HG03442 (cell line): Measurements from ENCODE around the gene TSPAN33.
"Not testable (repeated sequence)": the region's sequence is repeated elsewhere in the genome, so short reads cannot be mapped to it uniquely, and the experiment has no call there.

ENCODE experiments used
- ATAC-seq: cut with Tn5 transposase; IDR thresholded peaks from one replicate; pipeline ENCODE4 v1.9.1; 2021; ENCODE audit warnings: mild to moderate bottlenecking, moderate library complexity; ENCODE audit not compliant: unreplicated experiment

TSPAN33 gene

DNA sequence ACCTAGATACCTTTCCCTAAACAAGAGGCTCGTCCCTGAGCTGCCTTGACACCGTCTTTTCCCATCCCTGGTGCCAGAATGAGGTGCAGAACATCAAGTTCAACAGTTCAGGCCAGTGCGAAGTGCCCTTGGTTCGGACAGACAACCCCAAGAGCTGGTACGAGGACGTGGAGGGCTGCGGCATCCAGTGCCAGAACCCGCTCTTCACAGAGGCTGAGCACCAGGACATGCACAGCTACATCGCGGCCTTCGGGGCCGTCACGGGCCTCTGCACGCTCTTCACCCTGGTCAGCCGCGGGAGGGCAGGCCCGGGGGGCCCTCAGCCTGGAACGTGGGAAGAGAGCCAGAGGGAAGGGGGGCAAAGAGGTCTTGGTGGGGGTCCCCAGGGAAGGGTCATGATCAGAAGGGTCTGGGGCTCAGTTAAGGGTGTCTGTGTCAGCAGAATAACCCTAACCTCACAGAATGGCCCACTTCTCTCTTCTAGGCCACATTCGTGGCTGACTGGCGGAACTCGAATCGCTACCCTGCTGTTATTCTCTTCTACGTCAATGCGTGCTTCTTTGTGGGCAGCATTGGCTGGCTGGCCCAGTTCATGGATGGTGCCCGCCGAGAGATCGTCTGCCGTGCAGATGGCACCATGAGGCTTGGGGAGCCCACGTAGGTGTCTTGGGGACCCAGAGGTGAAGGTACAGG is 60.8 kb downstream of the TSPAN33 start:
- ATAC-seq, result no peak

DNA sequence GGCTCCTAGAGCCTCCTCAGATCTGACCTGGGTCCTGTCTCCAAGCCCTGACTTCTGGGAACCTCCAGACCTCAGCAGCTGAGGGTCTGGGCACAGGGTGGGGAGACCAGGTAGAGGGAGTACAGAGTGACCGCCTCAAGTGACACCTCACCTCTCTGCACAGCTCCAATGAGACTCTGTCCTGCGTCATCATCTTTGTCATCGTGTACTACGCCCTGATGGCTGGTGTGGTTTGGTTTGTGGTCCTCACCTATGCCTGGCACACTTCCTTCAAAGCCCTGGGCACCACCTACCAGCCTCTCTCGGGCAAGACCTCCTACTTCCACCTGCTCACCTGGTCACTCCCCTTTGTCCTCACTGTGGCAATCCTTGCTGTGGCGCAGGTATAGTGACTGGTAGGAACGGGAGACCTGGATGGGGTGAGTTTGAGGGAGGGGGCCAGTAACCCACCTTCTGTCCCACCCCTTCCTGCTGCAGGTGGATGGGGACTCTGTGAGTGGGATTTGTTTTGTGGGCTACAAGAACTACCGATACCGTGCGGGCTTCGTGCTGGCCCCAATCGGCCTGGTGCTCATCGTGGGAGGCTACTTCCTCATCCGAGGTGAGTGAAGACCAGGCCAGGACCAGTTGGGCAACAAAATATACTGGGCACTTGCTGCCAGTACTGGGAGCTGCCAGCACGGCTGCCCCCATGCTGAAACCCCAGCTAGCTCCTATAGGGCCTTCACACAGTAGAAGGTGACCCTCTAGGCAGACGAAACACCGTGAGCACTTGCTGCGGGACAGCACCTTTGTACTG is 61.7 kb downstream of the TSPAN33 start:
- no peak for ATAC-seq

GRCh38 chr7:129208667-129209066 is 64.2 kb downstream of the TSPAN33 start:
- no peak for ATAC-seq

DNA sequence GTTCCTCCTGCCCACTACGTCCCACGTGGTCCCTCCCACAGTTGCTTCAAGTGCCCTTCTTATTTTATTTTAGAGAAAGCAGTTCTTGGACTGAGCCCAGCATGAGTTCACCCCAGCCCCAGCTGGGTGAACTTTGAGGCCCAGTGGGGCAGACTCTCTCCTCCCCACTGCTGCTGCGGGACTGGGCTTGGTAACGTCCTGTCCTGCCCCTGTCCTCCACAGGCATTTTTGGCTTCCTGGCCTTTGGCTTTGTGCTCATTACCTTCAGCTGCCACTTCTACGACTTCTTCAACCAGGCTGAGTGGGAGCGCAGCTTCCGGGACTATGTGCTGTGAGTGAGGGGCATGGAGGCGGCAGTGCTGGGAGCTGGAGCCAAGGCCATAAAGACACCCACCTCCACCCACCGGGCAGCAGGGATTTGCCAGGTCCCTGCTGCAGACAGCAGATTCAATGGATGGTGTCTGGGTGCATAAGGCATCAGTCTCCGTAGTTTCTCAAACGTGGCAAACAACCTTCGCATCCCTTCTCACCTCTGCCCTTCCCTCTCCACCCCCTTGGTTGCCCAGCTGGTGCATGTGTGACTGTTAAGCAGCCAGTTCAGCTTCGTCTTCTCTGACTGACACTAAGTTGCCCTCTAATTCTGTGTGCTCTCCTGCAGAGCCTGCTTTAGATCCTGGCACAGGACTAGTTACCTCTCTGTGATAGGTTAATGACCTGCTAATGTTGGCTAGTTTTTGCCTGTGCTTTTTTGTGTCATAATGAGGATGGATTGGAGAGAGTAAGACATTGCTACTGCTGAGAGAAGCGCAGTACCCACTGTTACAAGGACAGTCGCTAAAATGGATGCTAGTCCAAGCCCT is 64.8 kb downstream of the TSPAN33 start:
- no peak for ATAC-seq

- ATAC-seq, result peak; percentile 74
Observed at GRCh38 chr7:129210256-129210988, 65.9 kb downstream of the TSPAN33 start.

- ATAC-seq, result no peak
Observed at GRCh38 chr7:129210989-129211312, 66.4 kb downstream of the TSPAN33 start.

DNA sequence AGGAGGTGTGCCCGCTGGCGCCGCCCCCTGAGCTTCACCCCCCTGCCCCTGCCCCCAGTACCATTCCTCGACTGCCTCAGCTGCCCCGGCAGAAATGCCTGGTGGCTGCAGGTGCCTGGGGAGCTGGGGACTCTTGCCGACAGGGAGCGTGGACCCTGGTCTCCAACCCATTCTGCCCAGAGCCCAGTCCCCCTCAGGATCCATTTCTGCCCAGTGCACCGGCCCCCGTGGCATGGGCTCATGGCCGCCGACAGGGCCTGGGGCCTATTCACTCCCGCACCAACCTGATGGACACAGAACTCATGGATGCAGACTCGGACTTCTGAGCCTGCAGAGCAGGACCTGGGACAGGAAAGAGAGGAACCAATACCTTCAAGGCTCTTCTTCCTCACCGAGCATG is 67.6 kb downstream of the TSPAN33 start:
- ATAC-seq, result no peak

DNA sequence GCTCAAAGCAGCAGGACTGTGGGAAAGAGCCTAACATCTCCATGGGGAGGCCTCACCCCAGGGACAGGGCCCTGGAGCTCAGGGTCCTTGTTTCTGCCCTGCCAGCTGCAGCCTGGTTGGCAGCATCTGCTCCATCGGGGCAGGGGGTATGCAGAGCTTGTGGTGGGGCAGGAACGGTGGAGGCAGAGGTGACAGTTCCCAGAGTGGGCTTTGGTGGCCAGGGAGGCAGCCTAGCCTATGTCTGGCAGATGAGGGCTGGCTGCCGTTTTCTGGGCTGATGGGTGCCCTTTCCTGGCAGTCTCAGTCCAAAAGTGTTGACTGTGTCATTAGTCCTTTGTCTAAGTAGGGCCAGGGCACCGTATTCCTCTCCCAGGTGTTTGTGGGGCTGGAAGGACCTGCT is 68.1 kb downstream of the TSPAN33 start:
- no peak for ATAC-seq

DNA sequence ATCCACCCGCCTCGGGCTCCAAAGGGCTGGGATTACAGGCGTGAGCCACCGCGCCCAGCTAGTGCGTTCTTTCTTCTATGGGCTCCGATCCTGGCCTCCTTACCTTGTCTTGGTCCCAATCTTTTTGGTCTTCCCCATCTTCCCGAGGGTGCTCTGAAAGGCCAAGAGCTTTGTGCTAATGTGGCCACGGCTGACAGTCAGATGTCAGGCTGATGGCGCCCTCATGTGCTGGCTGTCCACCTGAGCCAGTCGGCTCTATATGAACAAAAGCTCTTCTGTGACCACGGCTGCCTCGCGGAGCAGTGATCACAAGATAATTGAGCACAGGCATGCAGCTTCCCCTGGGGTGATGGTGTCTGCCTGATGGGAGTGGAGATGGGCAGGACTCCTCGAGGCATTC is 69.3 kb downstream of the TSPAN33 start:
- no peak for ATAC-seq

- not testable (repeated sequence) for ATAC-seq
Observed at GRCh38 chr7:129215691-129216090, 71.2 kb downstream of the TSPAN33 start.

DNA sequence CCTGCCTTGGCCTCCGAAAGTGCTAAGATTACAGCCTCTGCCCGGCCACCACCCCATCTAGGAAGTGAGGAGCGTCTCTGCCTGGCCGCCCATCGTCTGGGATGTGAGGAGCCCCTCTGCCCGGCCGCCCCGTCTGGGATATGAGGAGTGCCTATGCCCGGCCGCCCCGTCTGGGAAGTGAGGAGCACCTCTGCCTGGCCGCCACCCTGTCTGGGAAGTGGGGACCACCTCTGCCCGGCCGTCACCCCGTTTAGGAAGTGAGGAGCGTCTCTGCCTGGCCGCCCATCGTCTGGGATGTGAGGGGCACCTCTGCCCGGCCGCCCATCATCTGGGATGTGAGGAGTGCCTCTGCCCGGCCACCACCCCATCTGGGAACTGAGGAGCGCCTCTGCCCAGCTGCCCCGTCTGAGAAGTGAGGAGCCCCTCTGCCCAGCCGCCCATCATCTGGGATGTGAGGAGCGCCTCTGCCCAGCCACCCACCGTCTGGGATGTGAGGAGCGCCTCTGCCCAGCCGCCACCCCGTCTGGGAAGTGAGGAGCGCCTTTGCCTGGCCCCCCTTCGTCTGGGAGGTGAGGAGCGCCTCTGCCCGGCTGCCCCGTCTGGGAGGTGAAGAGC is 71.7 kb downstream of the TSPAN33 start:
- ATAC-seq, result not testable (repeated sequence)

GRCh38 chr7:129216821-129217416 is 72.4 kb downstream of the TSPAN33 start:
- ATAC-seq, result not testable (repeated sequence)

- peak; percentile 55 for ATAC-seq
Observed at GRCh38 chr7:129218514-129219062, 74.1 kb downstream of the TSPAN33 start.

GRCh38 chr7:129219166-129219565 is 74.7 kb downstream of the TSPAN33 start:
- not testable (repeated sequence) for ATAC-seq
